UCSD-AML1 (cell line): ENCODE results near the gene PLCB1.

ENCODE experiments used
- DNase-seq: peaks from one replicate; lab custom pipeline; 2025; ENCODE audit not compliant: unreplicated experiment; lab: John Stamatoyannopoulos, UW

PLCB1 gene

GRCh38 chr20:8853805-8854338 is 721.8 kb downstream of the PLCB1 start:
- DNase-seq: no peak

DNA sequence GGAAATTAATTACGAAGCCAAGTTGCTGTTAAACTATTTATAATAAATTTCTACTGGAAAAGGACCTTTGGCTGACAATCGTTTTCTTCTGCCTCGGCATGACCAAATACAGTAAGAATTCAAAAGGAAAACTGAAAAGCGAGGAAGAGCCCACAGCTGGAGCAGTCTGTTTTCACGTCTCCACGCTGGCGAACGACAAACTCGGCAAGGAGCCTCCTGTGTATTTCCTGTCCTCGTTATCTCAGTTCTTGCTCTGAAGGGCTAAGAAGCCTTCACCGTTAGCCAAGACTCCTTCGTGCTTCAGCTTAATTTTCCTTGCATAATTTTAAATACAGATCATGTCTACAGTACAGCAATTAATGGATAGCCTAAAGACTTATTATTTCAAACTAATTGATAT is 722.5 kb downstream of the PLCB1 start:
- DNase-seq: no peak

DNA sequence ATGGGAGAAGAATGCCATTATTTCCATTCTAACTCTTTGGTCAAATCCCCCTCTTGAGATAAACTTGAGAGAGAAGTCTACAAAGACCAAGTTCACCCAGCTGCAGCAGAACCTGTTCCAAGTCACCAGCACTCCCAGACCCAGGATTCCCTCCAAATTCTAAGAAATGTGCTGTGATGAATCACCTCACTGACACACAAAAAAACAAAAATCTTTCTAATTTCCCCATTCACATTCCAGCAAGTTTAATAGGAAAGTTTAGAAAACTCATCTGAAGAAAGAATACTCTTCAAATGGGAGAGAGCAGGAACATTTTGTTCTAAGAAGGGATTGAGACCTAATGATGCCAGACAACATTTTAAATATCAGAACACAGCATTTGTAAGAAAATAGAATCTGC is 723.2 kb downstream of the PLCB1 start:
- DNase-seq: no peak

GRCh38 chr20:8856668-8857067 is 724.6 kb downstream of the PLCB1 start:
- DNase-seq: no peak

GRCh38 chr20:8858181-8858787 is 726.2 kb downstream of the PLCB1 start:
- no peak for DNase-seq

DNA sequence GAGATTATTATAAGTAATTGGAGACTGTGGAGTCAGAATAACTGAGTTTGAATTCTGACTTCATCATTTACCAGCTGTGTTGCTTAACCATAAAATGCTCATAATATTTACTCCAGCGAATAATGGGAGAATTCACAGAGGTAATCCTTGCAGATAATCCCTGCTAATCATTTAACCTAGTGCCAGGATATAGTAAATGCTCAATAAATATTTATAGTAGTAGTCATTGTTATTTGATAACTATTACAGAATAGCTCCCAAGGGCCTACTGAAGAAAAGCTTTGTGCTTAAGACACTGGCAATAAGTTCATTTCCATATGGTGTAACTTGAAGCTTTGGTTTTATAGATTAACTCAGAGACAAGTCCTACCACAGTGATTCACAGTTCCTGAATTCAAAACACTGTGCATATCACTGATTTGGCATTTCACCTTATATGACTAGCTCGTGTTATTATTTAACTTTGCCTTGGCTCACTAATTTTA is 728.0 kb downstream of the PLCB1 start:
- DNase-seq: no peak

DNA sequence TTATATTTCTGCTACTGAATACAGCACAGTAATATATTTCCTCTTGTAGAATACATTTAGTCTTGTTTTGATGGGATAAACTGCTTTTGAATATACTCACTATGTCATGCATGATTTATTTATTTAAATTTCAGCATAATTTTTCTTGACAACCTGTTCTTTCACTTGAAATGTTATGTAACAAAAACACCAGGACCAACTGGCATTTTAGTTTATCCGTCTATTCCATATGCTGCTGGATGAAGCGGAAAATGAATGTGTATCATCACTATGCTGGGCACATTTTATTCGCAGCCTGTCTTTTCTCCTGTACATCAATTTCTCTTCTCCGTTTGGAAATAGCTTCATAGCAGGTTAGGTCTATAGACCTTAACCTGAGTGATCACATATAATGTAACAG is 730.0 kb downstream of the PLCB1 start:
- no peak for DNase-seq

DNA sequence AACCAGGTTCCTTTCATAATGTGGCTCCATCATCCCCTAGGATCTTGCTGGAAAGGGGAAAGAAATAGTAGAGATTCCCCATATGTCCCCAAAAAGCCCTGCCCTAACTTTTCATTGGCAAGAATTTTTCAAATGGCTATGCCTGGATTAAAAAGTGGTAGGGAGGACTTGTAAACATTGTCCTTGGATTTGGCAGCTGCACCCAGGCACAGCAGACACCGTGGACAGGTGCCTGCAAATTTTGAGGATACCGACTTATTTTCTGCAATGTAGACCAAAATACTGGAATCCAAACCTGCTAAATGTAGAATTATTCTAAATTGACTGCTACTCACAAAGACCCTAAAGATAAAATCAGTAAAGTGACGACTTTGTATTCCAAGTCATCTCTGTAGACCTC is 733.6 kb downstream of the PLCB1 start:
- DNase-seq: no peak

GRCh38 chr20:8867038-8867740 is 735.1 kb downstream of the PLCB1 start:
- no peak for DNase-seq

DNA sequence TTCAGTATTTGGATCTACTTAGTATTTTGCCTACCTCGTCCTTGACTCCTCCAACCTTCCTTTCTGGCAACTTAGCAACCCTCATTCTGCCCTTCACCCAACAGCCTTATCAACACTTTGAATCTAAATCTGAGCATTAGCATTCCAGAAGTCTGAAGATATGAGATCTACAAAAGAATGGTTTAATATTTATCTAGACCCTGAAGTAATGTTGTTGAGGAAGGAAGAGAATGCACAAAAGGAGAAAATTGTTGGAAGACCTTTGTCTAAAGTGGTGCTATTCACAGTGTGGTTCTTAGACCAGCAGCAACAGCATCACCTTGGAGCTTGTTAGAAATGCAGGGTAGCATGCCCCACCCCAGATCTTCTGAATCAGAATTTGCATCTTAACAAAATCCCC is 738.6 kb downstream of the PLCB1 start:
- DNase-seq: no peak

DNA sequence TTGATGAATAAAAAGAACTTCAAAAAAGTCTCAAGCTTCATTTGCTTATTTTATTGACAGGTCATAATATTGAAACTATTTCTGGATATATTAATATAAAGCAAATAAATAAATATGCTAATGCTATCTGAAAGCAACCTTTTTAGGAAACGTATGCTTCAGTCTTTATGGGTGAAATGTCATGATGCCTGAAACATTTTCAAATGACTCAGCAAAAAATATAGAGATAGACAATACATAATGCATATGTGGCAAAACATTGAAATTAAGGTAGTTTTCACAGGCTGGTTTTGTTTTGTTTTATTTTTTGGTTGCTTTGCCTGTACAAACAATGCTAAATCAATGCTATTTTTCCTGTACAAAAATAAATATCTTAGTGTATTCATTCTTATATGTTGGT is 742.4 kb downstream of the PLCB1 start:
- DNase-seq: no peak

- no peak for DNase-seq
Measured at GRCh38 chr20:8875586-8875985, 743.5 kb downstream of the PLCB1 start.

DNA sequence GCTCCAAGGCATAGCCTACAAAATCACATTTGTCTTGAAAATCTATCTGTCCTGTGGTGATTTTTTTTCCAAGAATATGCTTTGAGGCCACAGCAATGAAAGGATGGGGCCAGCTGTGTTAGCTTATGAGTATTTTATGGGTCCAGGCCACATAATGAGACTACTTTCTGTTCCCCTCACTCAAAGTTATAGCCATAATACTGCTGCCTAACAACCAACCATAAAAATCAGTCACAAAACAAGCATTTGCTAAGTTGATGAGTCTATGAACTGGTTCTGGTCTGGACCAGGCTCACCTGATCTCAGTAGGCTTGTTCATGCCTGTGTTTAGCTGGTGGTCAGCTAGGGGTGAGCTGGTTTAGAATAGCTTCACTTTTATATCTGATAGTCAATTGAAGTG is 744.3 kb downstream of the PLCB1 start:
- no peak for DNase-seq

DNA sequence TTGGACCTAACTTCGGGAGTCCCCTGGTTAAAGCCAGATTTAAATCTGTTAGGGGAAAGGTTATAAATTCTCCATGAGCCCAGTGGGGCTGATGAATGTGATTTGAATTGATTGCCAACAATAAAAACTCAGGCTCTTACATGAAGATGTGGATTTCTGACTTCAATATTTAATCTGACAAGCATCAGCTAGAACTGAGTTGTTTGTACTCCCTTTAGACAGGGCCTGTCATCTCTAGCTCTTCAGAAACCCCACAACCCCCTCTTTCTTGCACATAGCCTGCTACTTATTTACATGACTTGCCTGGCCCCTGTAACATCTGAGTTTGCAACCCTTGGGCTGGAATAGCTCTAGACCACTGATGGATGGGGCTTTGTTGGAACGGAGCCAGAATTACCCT is 745.2 kb downstream of the PLCB1 start:
- DNase-seq: no peak

GRCh38 chr20:8879669-8880068 is 747.6 kb downstream of the PLCB1 start:
- DNase-seq: no peak

- DNase-seq: no peak
Measured at GRCh38 chr20:8880085-8880853, 748.2 kb downstream of the PLCB1 start.

DNA sequence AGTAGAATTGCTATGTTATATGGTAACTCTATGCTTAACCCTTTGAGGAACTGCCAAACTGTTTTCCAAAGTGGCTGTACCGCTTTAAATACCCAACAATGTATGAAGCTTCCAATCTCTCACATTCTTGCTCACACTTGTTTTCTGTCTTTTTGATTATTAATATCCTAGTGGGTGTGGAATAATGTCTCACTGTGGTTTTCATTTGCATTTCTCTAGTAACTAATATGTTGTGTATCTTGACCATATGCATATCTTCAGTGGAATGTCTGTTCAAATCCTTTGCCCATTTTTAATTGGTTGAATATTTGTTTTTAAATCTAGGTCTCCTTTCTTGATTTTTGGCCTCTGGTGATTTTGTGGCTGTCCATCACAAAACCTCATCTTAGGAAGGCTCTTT is 759.0 kb downstream of the PLCB1 start:
- no peak for DNase-seq

DNA sequence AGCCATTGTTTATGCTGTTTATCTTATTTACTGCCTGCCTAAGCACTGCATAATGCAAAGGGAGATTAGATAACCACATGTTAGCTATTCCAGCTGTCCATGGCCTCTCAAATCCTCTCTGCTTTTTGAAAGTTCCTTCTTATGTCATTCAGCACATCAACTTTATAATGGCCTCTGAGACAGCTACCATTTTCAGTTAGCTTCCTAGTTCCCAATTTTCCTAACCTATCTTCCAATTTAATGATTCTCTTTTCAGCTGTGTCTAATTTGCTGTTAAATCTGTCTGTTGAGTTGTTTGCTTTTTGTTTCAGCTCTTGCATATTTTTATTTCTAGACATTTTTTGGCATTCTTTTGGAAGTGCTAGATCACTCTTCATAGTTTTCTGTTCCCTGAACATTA is 763.4 kb downstream of the PLCB1 start:
- DNase-seq: no peak

GRCh38 chr20:8898823-8899222 is 766.8 kb downstream of the PLCB1 start:
- no peak for DNase-seq

DNA sequence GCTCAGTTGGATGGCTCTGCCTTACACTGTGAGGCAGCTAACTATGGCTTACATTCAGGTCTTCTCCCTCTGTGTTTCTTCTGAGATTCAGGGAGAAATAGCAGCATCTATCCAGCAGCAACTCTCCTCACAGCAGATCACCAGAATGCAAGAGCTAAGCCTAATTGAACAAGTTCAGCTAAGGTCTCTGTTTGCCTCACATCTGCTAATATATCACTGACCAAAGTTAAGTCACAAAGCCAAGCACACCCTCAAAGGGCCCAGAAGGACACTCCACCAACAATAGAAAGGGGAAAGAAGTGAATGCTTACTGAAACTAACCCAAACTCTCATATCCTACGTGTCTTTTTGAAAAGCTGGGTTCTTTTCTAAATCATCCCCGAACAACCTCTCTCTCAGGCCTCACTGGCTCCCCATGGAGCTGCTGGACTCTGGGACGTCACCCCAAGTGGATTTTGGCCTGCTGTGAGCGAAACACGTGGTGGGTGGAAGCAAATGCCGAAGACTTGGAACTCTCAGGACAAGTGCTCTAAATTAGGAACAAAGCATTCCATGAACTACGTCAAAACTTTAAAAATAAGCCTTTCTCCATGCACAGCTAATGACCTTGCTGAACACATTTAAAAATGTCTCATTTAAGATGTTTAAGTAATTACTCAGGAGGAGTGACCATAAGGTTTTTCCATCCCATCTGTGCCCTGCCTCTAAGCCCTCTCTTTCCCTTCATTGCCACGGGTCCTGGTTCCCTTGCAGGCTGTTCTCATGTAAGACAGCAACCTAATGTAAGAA is 769.4 kb downstream of the PLCB1 start:
- no peak for DNase-seq
